KMS-11 (cell line): ENCODE results near the gene COL11A2.

Source experiments
- H2AFZ ChIP-seq: fragments of 200-600 bp; sonication (generic); 2 replicates; pipeline ENCODE4 v1.6.1; 2016; ENCODE audit warnings: antibody characterized with exemption, mixed run types, low read depth
- H3K27ac ChIP-seq: fragments of 200-600 bp; sonication (generic); 2 replicates; pipeline ENCODE4 v1.6.1; 2016; ENCODE audit warnings: mild to moderate bottlenecking, mixed run types
- H3K27me3 ChIP-seq: fragments of 200-600 bp; sonication (generic); 2 replicates; pipeline ENCODE4 v1.6.1; 2017; ENCODE audit warnings: mild to moderate bottlenecking, low read depth, mixed run types, moderate library complexity; ENCODE audit not compliant: insufficient read depth
- H3K36me3 ChIP-seq: fragments of 200-600 bp; sonication (generic); 2 replicates; pipeline ENCODE4 v1.6.1; 2017; ENCODE audit warnings: mild to moderate bottlenecking, mixed run types; ENCODE audit not compliant: insufficient read depth
- H3K4me1 ChIP-seq: fragments of 200-600 bp; sonication (generic); 2 replicates; pipeline ENCODE4 v1.6.1; 2016; ENCODE audit warnings: mild to moderate bottlenecking, low read depth, mixed run types; ENCODE audit not compliant: poor library complexity, severe bottlenecking
- H3K4me2 ChIP-seq: fragments of 200-600 bp; sonication (generic); 2 replicates; pipeline ENCODE4 v1.7.0; 2016; ENCODE audit warnings: mild to moderate bottlenecking, mixed run types
- H3K4me3 ChIP-seq: fragments of 200-600 bp; sonication (generic); IDR thresholded peaks from 2 replicates; pipeline ENCODE4 v1.6.1; 2017; ENCODE audit warnings: low read depth, low read length, mixed read lengths; ENCODE audit not compliant: insufficient read depth
- H3K79me2 ChIP-seq: fragments of 200-600 bp; sonication (generic); 2 replicates; pipeline ENCODE4 v1.6.1; 2016; ENCODE audit warnings: low read depth, mixed run types; ENCODE audit not compliant: insufficient read depth
- H3K9ac ChIP-seq: fragments of 200-600 bp; sonication (generic); 2 replicates; pipeline ENCODE4 v1.6.1; 2016; ENCODE audit warnings: mild to moderate bottlenecking, mixed run types
- H4K20me1 ChIP-seq: fragments of 200-600 bp; sonication (generic); 2 replicates; pipeline ENCODE4 v1.6.1; 2016; ENCODE audit warnings: mild to moderate bottlenecking, mixed run types; ENCODE audit not compliant: insufficient read depth
- TF ChIP-seq, protein P1 (sequence below): fragments of 200-600 bp; sonication (generic); conservative IDR thresholded peaks from 2 replicates; pipeline ENCODE4 v1.6.1; 2017; ENCODE audit warnings: low read depth, mild to moderate bottlenecking, antibody characterized with exemption, low read length, moderate library complexity, mixed read lengths

The COL11A2 gene

DNA sequence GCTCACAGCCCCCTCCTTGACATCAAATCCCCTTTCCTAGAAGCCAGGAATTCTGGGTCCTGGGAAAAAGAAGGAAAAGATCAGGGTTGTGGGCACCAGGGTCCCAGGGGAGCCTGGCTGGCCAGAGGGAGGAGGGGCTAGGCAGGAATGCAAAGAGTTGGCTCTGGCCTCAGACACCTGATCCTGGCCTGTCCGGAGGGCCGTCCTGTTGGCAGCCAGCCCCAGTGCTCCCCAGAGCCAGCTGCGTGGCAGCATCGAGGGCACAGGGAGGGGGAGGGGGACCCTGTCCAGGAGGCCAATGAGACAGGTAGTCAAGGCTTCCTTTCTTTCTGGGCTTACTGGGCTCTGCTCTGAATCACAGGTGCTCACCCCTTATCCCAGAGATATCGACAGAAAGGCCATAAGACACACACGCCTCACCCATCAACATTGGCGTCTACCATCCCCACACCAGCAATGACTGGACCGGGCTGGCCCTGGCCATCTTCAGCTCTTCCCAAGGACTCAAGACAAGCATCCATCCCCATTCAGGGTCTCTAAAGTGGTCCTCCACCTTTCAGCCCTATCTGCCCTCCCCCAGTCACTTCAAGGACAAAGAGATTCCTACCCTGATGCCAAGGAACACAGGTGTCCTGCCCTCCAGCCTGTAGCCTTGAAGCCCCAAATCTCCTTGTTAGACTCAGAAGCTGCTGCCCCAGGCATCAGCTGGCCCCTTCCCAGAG is 723 bp downstream of the COL11A2 start:
- no peak overlapping the region for H2AFZ ChIP-seq
- H3K27me3 ChIP-seq, result no peaks in the 10 kb centered on the region
- no peak overlapping the region for H3K27ac ChIP-seq
- H4K20me1 ChIP-seq, result no peaks in the 10 kb centered on the region
- H3K4me2 ChIP-seq, result no peak overlapping the region
- H3K79me2 ChIP-seq, result no peaks in the 10 kb centered on the region
- no peak overlapping the region for H3K9ac ChIP-seq
- H3K4me1 ChIP-seq, result no peaks in the 10 kb centered on the region
- no peaks in the 10 kb centered on the region for H3K36me3 ChIP-seq
- TF ChIP-seq, protein P1, sequence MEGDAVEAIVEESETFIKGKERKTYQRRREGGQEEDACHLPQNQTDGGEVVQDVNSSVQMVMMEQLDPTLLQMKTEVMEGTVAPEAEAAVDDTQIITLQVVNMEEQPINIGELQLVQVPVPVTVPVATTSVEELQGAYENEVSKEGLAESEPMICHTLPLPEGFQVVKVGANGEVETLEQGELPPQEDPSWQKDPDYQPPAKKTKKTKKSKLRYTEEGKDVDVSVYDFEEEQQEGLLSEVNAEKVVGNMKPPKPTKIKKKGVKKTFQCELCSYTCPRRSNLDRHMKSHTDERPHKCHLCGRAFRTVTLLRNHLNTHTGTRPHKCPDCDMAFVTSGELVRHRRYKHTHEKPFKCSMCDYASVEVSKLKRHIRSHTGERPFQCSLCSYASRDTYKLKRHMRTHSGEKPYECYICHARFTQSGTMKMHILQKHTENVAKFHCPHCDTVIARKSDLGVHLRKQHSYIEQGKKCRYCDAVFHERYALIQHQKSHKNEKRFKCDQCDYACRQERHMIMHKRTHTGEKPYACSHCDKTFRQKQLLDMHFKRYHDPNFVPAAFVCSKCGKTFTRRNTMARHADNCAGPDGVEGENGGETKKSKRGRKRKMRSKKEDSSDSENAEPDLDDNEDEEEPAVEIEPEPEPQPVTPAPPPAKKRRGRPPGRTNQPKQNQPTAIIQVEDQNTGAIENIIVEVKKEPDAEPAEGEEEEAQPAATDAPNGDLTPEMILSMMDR, result no peak
- H3K4me3 ChIP-seq, result no peak overlapping the region

DNA sequence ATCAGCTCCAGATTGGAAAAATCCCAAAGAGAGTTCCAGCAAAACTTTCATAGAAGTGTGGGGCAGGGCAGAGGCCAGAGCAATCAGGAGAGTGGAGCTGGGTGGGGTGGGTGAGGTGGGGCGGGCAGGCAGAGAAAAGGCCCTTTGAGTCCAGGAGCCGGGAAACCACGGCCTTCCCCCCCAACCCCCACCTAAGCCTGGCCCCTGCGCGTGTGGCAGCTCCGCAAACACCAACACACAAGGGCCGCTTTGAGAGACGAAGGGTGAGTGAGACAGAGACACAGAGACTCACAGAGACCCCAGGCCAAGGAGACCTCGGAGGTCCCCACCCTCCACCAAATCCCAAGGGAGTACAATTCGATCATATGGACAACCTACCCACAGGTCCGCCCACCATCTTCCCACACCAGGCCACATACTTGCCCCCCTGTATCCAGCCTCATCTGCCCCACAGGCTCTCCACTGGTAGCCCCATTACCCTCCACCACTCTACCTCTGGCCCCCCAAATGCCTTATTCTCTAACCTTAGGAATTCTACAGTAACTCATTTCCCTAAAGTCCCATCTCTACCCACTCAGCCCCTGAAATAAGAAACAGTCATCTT is 1.7 kb downstream of the COL11A2 start:
- Histone ChIP-seq H3K27ac (no peak overlapping the region), H3K79me2 (no peaks in the 10 kb centered on the region), H2AFZ (no peak overlapping the region), H3K4me3 (no peak overlapping the region), H3K4me1 (no peaks in the 10 kb centered on the region), H3K4me2 (no peak overlapping the region), H3K36me3 (no peaks in the 10 kb centered on the region), H4K20me1 (no peaks in the 10 kb centered on the region), H3K9ac (no peak overlapping the region), H3K27me3 (no peaks in the 10 kb centered on the region)
- TF ChIP-seq, protein P1, result no peak

DNA sequence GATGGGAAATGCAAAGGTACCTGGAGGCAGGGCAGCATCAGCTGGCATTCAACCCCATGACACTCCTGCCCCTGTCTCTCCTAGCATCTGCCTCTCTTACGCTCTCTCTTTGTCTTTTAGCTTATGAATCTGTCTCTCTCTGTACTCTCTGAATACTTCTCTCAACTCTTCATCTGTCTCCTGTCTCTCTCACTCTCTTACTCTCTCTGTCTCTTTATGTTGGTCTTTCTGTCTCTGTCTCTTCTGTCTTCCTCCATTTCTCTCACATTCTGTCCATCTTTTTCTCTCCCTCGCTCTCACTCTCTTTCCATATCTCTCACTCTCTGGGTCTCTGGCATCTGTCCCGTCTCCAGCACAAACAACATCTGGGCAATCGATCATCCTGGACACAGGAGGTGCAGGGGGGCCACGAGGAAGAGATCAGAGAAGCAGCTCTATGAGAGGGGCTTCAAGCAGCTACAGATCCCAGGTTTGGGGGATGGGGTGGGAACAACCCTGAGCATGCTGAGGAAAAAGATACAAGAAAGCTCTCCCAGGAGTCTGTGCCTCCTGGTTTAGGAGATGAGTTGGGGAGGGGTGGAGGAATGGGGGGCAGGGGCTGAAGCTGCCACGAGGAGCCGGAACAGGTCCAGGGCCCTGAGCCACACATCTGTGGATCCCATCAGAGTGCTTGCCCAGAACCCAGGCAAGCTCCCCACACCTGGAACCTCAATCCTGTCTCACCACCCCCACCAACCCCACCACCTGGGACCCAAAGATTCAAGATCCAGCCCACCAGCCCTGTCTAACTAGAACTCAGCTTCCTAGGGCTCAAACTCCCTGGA is 2.4 kb downstream of the COL11A2 start:
- no peak overlapping the region for H3K27ac ChIP-seq
- H3K4me1 ChIP-seq, result no peaks in the 10 kb centered on the region
- no peak overlapping the region for H3K9ac ChIP-seq
- H3K36me3 ChIP-seq, result no peaks in the 10 kb centered on the region
- H3K79me2 ChIP-seq, result no peaks in the 10 kb centered on the region
- no peak overlapping the region for H3K4me3 ChIP-seq
- TF ChIP-seq, protein P1, result no peak
- H3K27me3 ChIP-seq, result no peaks in the 10 kb centered on the region
- no peaks in the 10 kb centered on the region for H4K20me1 ChIP-seq
- H3K4me2 ChIP-seq, result no peak overlapping the region
- no peak overlapping the region for H2AFZ ChIP-seq

DNA sequence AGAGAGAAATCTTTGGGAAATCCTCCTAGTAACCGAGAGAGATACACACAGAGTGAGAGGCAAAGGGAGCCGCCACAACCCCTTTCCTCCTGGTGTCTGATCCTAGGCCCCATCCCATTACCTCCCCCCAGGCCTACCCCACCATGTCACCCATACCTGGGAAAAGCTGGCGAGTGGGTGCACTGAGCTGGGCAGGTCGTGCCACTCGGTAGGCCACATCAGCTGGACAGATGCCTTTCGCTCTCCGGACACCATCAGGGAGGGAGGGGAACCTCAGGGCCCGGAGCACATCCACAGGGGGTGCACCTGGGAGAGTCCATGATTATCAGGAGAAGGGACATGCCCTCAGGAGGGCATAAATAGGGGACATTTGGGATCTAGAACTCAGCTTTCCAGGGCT is 3.1 kb downstream of the COL11A2 start:
- no peak overlapping the region for H3K27ac ChIP-seq

More for the DNA sequence above, 3.1 kb downstream of the COL11A2 start:
- TF ChIP-seq, protein P1, result no peak
- H4K20me1 ChIP-seq, result no peaks in the 10 kb centered on the region
- H3K4me1 ChIP-seq, result no peaks in the 10 kb centered on the region
- no peak overlapping the region for H2AFZ ChIP-seq
- no peaks in the 10 kb centered on the region for H3K79me2 ChIP-seq
- H3K4me2 ChIP-seq, result no peak overlapping the region
- H3K36me3 ChIP-seq, result no peaks in the 10 kb centered on the region
- no peak overlapping the region for H3K9ac ChIP-seq
- no peak overlapping the region for H3K4me3 ChIP-seq
- no peaks in the 10 kb centered on the region for H3K27me3 ChIP-seq
